H1 (cell line): Measurements from ENCODE around the gene RNF168.
A peak's percentile ranks its signal among the peaks of the same experiment; 100 is the strongest.

Source experiments
- ATF3 ChIP-seq: IDR thresholded peaks from 2 replicates; pipeline ENCODE4 v1.6.1; 2011; ENCODE audit warnings: low read depth, mild to moderate bottlenecking, low read length; ENCODE audit not compliant: insufficient read depth
- EZH2 ChIP-seq: fragments of 200-600 bp; sonication (generic); IDR thresholded peaks from 2 replicates; pipeline ENCODE4 v1.7.1; 2012; ENCODE audit warnings: low read depth, mild to moderate bottlenecking, moderate library complexity, low read length, inconsistent platforms; ENCODE audit not compliant: severe bottlenecking
- JUN ChIP-seq: IDR thresholded peaks from 2 replicates; pipeline ENCODE4 v1.6.1; 2011; ENCODE audit warnings: low read depth, mild to moderate bottlenecking, improper control_type of control experiment, low read length
- MAFK ChIP-seq: IDR thresholded peaks from 2 replicates; pipeline ENCODE4 v1.6.1; 2012; ENCODE audit warnings: low read depth, mild to moderate bottlenecking, improper control_type of control experiment, low read length
- MAX ChIP-seq: IDR thresholded peaks from 2 replicates; pipeline ENCODE4 v1.6.1; 2012; ENCODE audit warnings: inconsistent platforms
- POLR2A ChIP-seq, 2 experiments: IDR thresholded peaks; 1 replicate in 1 of 2; 2 replicates in 1 of 2; pipeline ENCODE4 v1.6.1; 2011; ENCODE audit warnings: low read depth in 2 of 2, low read length in 2 of 2, mild to moderate bottlenecking in 2 of 2; ENCODE audit errors: control extremely low read depth in 1 of 2
- POLR2AphosphoS5 ChIP-seq: IDR thresholded peaks from 2 replicates; pipeline ENCODE4 v1.6.1; 2011; ENCODE audit warnings: low read depth, low read length
- SIX5 ChIP-seq: IDR thresholded peaks from 2 replicates; pipeline ENCODE4 v1.6.1; 2011; ENCODE audit warnings: mild to moderate bottlenecking, low read depth, low read length
- TAF1 ChIP-seq: IDR thresholded peaks from 2 replicates; pipeline ENCODE4 v1.6.1; 2011; ENCODE audit warnings: mild to moderate bottlenecking, low read depth, low read length
- TCF12 ChIP-seq: IDR thresholded peaks from 2 replicates; pipeline ENCODE4 v1.6.1; 2011; ENCODE audit warnings: low read depth, mild to moderate bottlenecking, low read length
- TF ChIP-seq, protein P1 (sequence below), 3 experiments: IDR thresholded peaks; 1 replicate in 2 of 3; 2 replicates in 1 of 3; pipeline versions ENCODE4 v1.5.1 to v1.6.1; 2011; ENCODE audit warnings: low read length in 3 of 3, mild to moderate bottlenecking in 3 of 3, inconsistent platforms in 2 of 3, low read depth in 1 of 3, moderate library complexity in 1 of 3; ENCODE audit not compliant: insufficient read depth in 1 of 3; ENCODE audit errors: control extremely low read depth in 1 of 3

DNA sequence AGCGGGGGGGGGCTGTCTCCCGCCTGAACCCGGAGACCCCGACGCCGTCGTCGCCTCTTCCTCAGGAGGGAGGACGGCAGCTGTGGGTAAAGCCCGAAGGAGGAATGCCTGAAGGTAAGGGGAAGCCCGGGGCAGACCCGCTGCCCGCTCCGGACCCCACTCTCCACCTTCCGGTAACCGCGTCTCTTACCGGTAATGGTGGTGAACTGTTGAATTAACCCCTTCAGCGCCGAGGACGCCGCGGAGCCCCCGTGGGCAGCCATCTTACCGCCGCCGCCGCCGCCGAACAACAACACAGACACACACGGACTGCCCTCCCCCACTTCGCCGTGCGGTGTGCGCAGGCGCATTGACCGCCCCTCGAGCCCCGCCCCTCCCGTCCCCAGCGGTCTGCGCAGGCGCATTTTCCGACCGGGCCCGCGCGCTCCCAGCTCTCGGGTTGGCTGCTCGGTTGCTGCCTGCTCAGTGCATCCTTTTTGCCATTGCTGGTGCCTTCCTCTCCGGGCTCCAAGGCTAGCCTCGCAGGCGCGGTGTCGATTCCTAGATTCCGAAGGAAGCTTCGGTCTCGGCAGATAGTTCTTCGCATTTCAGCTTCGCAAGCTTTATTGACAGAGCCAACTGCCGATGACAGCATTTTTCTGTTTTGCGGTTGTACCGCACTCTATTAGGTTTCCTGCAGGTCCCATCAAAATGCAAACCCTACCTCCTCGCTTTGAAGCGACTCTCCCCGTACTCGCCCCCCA lies 71.3 kb downstream of the RNF168 start, which contains the start of gene UBXN7:
- TF ChIP-seq TAF1 (peak; percentile 87), MAX (peak; percentile 52; the same call in 1 of the 2 replicates), EZH2 (no peak), MAFK (no peak), SIX5 (no peak), POLR2AphosphoS5 (peak; percentile 75), JUN (no peak), TCF12 (no peak), POLR2A (IDR thresholded peaks at IDR 0.05; ENCODE audit: control extremely low read depth in 1 of 2, low read depth in 2 of 2, low read length in 2 of 2) (peak; percentile 78 to 89), ATF3 (no peak)
- TF ChIP-seq, protein P1, sequence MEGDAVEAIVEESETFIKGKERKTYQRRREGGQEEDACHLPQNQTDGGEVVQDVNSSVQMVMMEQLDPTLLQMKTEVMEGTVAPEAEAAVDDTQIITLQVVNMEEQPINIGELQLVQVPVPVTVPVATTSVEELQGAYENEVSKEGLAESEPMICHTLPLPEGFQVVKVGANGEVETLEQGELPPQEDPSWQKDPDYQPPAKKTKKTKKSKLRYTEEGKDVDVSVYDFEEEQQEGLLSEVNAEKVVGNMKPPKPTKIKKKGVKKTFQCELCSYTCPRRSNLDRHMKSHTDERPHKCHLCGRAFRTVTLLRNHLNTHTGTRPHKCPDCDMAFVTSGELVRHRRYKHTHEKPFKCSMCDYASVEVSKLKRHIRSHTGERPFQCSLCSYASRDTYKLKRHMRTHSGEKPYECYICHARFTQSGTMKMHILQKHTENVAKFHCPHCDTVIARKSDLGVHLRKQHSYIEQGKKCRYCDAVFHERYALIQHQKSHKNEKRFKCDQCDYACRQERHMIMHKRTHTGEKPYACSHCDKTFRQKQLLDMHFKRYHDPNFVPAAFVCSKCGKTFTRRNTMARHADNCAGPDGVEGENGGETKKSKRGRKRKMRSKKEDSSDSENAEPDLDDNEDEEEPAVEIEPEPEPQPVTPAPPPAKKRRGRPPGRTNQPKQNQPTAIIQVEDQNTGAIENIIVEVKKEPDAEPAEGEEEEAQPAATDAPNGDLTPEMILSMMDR (IDR thresholded peaks at IDR 0.05; ENCODE audit: control extremely low read depth in 1 of 3, insufficient read depth in 1 of 3, low read depth in 1 of 3, low read length in 3 of 3) = no peak
